ENCODE results near the gene SNRNP48.

Gene SNRNP48

DNA sequence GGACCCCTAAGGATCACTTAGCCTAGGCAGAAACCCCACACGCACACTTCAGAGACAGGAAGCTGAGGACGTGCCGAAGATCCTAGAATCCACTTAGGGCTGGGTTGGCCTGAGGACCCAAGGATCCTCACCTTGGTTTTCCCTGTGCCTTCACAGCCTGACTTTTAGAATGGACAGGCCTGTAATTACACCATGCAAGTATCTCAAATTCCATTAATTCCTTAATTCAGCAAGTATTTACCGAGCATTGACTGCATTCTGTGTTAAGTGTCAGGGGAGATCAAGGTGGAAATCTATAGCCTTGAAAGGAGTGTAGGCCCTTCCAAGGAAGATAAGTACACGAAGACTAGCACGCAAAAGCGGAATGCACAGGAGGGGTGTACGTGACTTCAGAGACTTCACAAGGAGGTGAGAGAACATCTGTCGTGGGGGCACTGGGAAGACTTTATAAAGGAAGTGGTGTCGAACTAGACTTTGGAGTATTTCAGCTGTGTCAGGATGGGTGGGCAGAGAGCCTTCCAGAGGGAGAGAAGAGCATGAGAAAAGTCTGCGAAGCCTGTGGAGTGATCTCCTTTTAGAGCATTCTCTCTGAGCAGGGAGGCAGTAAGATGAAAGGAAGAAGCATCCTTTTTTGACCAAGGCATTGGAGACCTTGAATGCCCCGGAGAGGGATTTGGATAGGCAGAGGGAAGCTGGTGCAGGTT is 44.5 kb upstream of the SNRNP48 start:
- TF ChIP-seq, protein P1, sequence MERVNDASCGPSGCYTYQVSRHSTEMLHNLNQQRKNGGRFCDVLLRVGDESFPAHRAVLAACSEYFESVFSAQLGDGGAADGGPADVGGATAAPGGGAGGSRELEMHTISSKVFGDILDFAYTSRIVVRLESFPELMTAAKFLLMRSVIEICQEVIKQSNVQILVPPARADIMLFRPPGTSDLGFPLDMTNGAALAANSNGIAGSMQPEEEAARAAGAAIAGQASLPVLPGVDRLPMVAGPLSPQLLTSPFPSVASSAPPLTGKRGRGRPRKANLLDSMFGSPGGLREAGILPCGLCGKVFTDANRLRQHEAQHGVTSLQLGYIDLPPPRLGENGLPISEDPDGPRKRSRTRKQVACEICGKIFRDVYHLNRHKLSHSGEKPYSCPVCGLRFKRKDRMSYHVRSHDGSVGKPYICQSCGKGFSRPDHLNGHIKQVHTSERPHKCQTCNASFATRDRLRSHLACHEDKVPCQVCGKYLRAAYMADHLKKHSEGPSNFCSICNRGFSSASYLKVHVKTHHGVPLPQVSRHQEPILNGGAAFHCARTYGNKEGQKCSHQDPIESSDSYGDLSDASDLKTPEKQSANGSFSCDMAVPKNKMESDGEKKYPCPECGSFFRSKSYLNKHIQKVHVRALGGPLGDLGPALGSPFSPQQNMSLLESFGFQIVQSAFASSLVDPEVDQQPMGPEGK (tag by site-specific recombination; IDR thresholded peaks at IDR 0.05): no peak
- ChIA-PET POLR2A (interaction anchor here (0.7 to 1.2 kb wide), 5 partner anchors 9 to 66 kb away, joined by 3 to 6 read pairs (median 4); partner anchors contain the start of gene SNRNP48), CTCF (interaction anchor here (0.6 to 1.8 kb wide), 4 partner anchors 81 to 121 kb away, joined by 4 to 8 read pairs (median 6); no protein-coding TSS in a partner anchor)
- Histone ChIP-seq H3K36me3 (ENCODE audit: control insufficient read depth in 2 of 2, insufficient read depth in 1 of 2, low read length in 2 of 2) (no peaks in the 10 kb centered on the region; a peak in 1 of 3 replicates), H3K4me1 (ENCODE audit: control insufficient read depth, insufficient read depth, low read length) (peaks cover 39% of the 10 kb centered on the region), H3K4me3 (ENCODE audit: low read depth, low read length) (no peak overlapping the region), H3K27ac (ENCODE audit: extremely low read depth, low read depth, low read length) (no peak overlapping the region), H3K9me3 (ENCODE audit: control insufficient read depth, insufficient read depth, low read depth, low read length) (no peaks in the 10 kb centered on the region)

DNA sequence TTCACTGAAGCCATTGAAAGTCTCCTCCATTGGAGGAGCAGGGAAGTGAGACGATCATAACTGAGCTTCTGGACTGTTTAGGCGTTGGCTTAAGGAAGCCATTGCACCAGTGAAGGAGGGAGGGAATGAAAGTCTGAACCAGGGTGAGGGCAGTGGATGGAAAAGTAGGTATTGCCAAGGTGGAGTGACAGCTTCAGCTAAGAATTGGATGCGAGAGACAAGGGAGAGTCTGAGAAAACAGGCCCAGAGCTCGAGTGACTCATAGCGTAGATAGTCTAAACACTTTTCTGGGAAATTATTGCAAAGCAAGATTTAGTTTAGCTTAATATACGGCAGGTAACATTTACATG is 44.0 kb upstream of the SNRNP48 start:
- Histone ChIP-seq H3K4me1 (ENCODE audit: control insufficient read depth, insufficient read depth, low read length) (peaks cover 36% of the 10 kb centered on the region), H3K9me3 (ENCODE audit: control insufficient read depth, insufficient read depth, low read depth, low read length) (no peaks in the 10 kb centered on the region), H3K4me3 (ENCODE audit: low read depth, low read length) (no peak overlapping the region), H3K36me3 (ENCODE audit: control insufficient read depth in 2 of 2, insufficient read depth in 1 of 2, low read length in 2 of 2) (no peaks in the 10 kb centered on the region; a peak in 1 of 3 replicates), H3K27ac (ENCODE audit: extremely low read depth, low read depth, low read length) (no peak overlapping the region)
- TF ChIP-seq ZFP3 (tag by site-specific recombination; IDR thresholded peaks at IDR 0.05; ENCODE audit: low read depth): no peak
- TF ChIP-seq PRDM1 (tag by site-specific recombination; IDR thresholded peaks at IDR 0.05): peak; percentile 90
- TF ChIP-seq ZNF426 (tag by site-specific recombination; IDR thresholded peaks at IDR 0.05): no peak
- 0 out of 2 replicates have a peak, but pooled peaks have one; percentile 25 for TF ChIP-seq ZNF366 (tag by site-specific recombination; conservative IDR thresholded peaks at IDR 0.05)
- TF ChIP-seq, protein P2, sequence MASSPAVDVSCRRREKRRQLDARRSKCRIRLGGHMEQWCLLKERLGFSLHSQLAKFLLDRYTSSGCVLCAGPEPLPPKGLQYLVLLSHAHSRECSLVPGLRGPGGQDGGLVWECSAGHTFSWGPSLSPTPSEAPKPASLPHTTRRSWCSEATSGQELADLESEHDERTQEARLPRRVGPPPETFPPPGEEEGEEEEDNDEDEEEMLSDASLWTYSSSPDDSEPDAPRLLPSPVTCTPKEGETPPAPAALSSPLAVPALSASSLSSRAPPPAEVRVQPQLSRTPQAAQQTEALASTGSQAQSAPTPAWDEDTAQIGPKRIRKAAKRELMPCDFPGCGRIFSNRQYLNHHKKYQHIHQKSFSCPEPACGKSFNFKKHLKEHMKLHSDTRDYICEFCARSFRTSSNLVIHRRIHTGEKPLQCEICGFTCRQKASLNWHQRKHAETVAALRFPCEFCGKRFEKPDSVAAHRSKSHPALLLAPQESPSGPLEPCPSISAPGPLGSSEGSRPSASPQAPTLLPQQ (tag by site-specific recombination; IDR thresholded peaks at IDR 0.05): no peak
- TF ChIP-seq, protein P3, sequence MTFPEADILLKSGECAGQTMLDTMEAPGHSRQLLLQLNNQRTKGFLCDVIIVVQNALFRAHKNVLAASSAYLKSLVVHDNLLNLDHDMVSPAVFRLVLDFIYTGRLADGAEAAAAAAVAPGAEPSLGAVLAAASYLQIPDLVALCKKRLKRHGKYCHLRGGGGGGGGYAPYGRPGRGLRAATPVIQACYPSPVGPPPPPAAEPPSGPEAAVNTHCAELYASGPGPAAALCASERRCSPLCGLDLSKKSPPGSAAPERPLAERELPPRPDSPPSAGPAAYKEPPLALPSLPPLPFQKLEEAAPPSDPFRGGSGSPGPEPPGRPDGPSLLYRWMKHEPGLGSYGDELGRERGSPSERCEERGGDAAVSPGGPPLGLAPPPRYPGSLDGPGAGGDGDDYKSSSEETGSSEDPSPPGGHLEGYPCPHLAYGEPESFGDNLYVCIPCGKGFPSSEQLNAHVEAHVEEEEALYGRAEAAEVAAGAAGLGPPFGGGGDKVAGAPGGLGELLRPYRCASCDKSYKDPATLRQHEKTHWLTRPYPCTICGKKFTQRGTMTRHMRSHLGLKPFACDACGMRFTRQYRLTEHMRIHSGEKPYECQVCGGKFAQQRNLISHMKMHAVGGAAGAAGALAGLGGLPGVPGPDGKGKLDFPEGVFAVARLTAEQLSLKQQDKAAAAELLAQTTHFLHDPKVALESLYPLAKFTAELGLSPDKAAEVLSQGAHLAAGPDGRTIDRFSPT (tag by site-specific recombination; IDR thresholded peaks at IDR 0.05): no peak
- ChIA-PET CTCF (interaction anchor here (0.6 to 1.8 kb wide), 4 partner anchors 81 to 121 kb away, joined by 4 to 8 read pairs (median 6); no protein-coding TSS in a partner anchor), POLR2A (interaction anchor here (0.5 to 1.2 kb wide), 6 partner anchors 8 to 66 kb away, joined by 3 to 6 read pairs (median 4); partner anchors contain the start of gene SNRNP48)

DNA sequence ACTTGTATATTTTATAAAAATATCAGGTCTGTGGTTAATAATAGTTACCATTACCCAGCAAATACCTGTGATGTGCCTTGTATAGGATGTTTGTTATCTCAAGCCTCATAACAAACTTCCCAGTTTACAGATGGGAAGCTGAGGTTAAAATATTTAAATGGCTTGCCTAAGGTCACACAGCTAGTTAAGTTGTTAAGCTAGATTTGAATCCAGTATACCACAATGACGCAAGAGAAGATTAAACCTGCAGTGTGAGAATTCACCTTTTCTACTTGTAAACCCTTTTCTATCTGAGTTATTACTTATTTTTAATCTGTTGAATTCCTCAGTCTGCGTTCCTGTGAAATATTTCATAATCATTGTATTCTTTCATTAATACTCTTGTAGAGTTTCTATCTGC is 43.6 kb upstream of the SNRNP48 start:
- no peak for TF ChIP-seq RBAK (tag by site-specific recombination; IDR thresholded peaks at IDR 0.05)
- no peak for TF ChIP-seq ZNF600 (tag by site-specific recombination; IDR thresholded peaks at IDR 0.05)
- no peak for TF ChIP-seq SCRT2 (tag by site-specific recombination; IDR thresholded peaks at IDR 0.05)
- TF ChIP-seq, protein P4, sequence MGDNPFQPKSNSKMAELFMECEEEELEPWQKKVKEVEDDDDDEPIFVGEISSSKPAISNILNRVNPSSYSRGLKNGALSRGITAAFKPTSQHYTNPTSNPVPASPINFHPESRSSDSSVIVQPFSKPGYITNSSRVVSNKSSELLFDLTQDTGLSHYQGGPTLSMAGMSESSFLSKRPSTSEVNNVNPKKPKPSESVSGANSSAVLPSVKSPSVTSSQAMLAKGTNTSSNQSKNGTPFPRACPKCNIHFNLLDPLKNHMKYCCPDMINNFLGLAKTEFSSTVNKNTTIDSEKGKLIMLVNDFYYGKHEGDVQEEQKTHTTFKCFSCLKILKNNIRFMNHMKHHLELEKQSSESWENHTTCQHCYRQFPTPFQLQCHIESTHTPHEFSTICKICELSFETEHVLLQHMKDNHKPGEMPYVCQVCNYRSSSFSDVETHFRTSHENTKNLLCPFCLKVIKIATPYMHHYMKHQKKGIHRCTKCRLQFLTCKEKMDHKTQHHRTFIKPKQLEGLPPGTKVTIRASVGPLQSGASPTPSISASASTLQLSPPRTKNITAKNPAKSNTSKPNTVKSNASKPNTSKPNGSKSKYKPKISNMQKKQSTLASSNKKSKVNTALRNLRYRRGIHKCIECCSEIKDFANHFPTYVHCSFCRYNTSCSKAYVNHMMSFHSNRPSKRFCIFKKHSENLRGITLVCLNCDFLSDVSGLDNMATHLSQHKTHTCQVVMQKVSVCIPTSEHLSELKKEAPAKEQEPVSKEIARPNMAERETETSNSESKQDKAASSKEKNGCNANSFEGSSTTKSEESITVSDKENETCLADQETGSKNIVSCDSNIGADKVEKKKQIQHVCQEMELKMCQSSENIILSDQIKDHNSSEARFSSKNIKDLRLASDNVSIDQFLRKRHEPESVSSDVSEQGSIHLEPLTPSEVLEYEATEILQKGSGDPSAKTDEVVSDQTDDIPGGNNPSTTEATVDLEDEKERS (tag by site-specific recombination; IDR thresholded peaks at IDR 0.05): no peak
- TF ChIP-seq, protein P5, sequence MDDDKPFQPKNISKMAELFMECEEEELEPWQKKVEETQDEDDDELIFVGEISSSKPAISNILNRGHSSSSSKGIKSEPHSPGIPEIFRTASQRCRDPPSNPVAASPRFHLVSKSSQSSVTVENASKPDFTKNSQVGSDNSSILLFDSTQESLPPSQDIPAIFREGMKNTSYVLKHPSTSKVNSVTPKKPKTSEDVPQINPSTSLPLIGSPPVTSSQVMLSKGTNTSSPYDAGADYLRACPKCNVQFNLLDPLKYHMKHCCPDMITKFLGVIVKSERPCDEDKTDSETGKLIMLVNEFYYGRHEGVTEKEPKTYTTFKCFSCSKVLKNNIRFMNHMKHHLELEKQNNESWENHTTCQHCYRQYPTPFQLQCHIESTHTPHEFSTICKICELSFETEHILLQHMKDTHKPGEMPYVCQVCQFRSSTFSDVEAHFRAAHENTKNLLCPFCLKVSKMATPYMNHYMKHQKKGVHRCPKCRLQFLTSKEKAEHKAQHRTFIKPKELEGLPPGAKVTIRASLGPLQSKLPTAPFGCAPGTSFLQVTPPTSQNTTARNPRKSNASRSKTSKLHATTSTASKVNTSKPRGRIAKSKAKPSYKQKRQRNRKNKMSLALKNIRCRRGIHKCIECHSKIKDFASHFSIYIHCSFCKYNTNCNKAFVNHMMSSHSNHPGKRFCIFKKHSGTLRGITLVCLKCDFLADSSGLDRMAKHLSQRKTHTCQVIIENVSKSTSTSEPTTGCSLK (tag by site-specific recombination; IDR thresholded peaks at IDR 0.05): no peak
- no peak for TF ChIP-seq TCF7L2 (IDR thresholded peaks at IDR 0.05; ENCODE audit: borderline replicate concordance, low read depth, low read length)
- Histone ChIP-seq H3K4me1 (ENCODE audit: control insufficient read depth, insufficient read depth, low read length) (peaks cover 36% of the 10 kb centered on the region), H3K4me3 (ENCODE audit: low read depth, low read length) (no peak overlapping the region), H3K36me3 (ENCODE audit: control insufficient read depth in 2 of 2, insufficient read depth in 1 of 2, low read length in 2 of 2) (no peaks in the 10 kb centered on the region; a peak in 1 of 3 replicates), H3K9me3 (ENCODE audit: control insufficient read depth, insufficient read depth, low read depth, low read length) (no peaks in the 10 kb centered on the region), H3K27ac (ENCODE audit: extremely low read depth, low read depth, low read length) (no peak overlapping the region)
- CTCF ChIA-PET: interaction anchor here (0.6 to 1.8 kb wide), 3 partner anchors 82 to 122 kb away, joined by 4 to 8 read pairs (median 5); no protein-coding TSS in a partner anchor
- POLR2A ChIA-PET: interaction anchor here (0.5 to 1.1 kb wide), 5 partner anchors 8 to 43 kb away, joined by 3 to 5 read pairs (median 4); partner anchors contain the start of gene SNRNP48
